ENCODE results near the gene CHAC1.

DNA sequence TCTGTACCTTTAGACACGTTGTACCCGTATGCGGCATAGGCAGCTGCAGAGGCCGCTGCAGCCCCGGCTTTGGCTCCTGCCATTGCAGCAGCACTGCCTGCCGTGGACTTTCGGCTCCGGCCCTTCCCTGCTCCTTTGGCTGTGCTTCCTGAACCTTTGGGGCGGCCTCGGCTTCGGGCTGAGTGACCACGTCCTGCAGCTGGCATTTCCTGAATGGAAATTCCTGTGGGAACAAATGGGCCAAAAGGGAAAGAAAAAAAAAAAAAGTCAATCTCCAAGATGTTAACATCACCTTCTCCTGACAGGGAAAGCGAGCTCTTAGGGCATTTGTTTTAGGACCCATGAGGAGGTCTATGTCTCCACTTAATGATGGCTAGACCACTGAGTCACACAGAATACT, 29.6 kb downstream of the CHAC1 start:
- TF ChIP-seq, protein P1, sequence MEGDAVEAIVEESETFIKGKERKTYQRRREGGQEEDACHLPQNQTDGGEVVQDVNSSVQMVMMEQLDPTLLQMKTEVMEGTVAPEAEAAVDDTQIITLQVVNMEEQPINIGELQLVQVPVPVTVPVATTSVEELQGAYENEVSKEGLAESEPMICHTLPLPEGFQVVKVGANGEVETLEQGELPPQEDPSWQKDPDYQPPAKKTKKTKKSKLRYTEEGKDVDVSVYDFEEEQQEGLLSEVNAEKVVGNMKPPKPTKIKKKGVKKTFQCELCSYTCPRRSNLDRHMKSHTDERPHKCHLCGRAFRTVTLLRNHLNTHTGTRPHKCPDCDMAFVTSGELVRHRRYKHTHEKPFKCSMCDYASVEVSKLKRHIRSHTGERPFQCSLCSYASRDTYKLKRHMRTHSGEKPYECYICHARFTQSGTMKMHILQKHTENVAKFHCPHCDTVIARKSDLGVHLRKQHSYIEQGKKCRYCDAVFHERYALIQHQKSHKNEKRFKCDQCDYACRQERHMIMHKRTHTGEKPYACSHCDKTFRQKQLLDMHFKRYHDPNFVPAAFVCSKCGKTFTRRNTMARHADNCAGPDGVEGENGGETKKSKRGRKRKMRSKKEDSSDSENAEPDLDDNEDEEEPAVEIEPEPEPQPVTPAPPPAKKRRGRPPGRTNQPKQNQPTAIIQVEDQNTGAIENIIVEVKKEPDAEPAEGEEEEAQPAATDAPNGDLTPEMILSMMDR (conservative IDR thresholded peaks at IDR 0.05; ENCODE audit: low read depth, low read length) = no peak
- TF ChIP-seq EZH2 (IDR thresholded peaks at IDR 0.05; ENCODE audit: borderline replicate concordance, low read depth, low read length, poor library complexity, severe bottlenecking) = no peak
